Upper lobe of left lung (tissue), 4 donors: ENCODE results near the gene KCNG4.

Experiments
- CTCF ChIP-seq, 6 experiments: fragments of 450-650 bp in 4 of 6; fragments of 200-600 bp in 2 of 6; sonication (generic) in 2 of 6; IDR thresholded peaks; one replicate each; pipeline ENCODE4 v1.5.1; 2016 to 2019; ENCODE audit warnings: antibody characterized with exemption in 6 of 6
- POLR2A ChIP-seq, 4 donors: fragments of 450-650 bp; IDR thresholded peaks; one replicate each; pipeline ENCODE4 v1.5.1; 2016 to 2017; ENCODE audit warnings: antibody characterized with exemption in 4 of 4, mild to moderate bottlenecking in 2 of 4
- POLR2AphosphoS5 ChIP-seq, 2 donors: sonication (generic); formaldehyde crosslinking; IDR thresholded peaks; one replicate each; pipeline ENCODE4 v1.5.1; 2017; ENCODE audit warnings: antibody characterized with exemption in 2 of 2

- TF ChIP-seq POLR2AphosphoS5 (IDR thresholded peaks at IDR 0.05), result no peak
- TF ChIP-seq POLR2A (IDR thresholded peaks at IDR 0.05), result no peak
- no peak for TF ChIP-seq CTCF (IDR thresholded peaks at IDR 0.05)
Measured at GRCh38 chr16:84180519-84181140, 59.2 kb downstream of the KCNG4 start.
